Panc1 (cell line): ENCODE data around the gene NNT. TPM values are rescaled to one million over a fixed set of nuclear protein-coding genes. Genes with fewer than 3 reads are reported as not detected.
"Not testable (repeated sequence)": the region's sequence is repeated elsewhere in the genome, so short reads cannot be mapped to it uniquely, and the experiment has no call there.

Source experiments
- ATAC-seq: fragments of 200-7000 bp; cut with Tn5 transposase; 2 replicates; pipeline ENCODE4 v1.9.1; 2020; ENCODE audit warnings: mild to moderate bottlenecking, moderate library complexity
- BruUV-seq: library from RNA; stranded (reverse); fragments of 400-500 nt; replicated peaks from 2 replicates; lab custom pipeline; 2021; lab: Mats Ljungman, UMichigan
- CTCF ChIA-PET: fragments of 300-600 bp; sonication (Branson Sonifier 250); formaldehyde crosslinking; loops from one replicate; lab custom pipeline; 2022; ENCODE audit warnings: antibody characterized with exemption; lab: Charles Lee
- POLR2A ChIA-PET: fragments of 300-600 bp; sonication (Branson Sonifier 250); formaldehyde crosslinking; loops from one replicate; lab custom pipeline; 2022; ENCODE audit warnings: antibody characterized with exemption; lab: Charles Lee
- DNase-seq: peaks from one replicate; pipeline ENCODE4 v3.0.0-alpha.2; 2010; ENCODE audit warnings: low read depth, low spot score
- H3K27ac ChIP-seq: 2 replicates; pipeline ENCODE4 v1.5.1; 2011; ENCODE audit warnings: mild to moderate bottlenecking, low read length, inconsistent platforms
- H3K27me3 ChIP-seq: fragments of 200-500 bp; sonication (Bioruptor generic); 2 replicates; pipeline ENCODE4 v1.6.0; 2014; ENCODE audit warnings: low read length, inconsistent platforms; ENCODE audit not compliant: control insufficient read depth, insufficient read depth
- H3K36me3 ChIP-seq: fragments of 200-500 bp; sonication (Bioruptor generic); 2 replicates; pipeline ENCODE4 v1.5.1; 2014; ENCODE audit warnings: inconsistent platforms, mild to moderate bottlenecking, low read length, moderate library complexity; ENCODE audit not compliant: control insufficient read depth, insufficient read depth
- H3K4me1 ChIP-seq: 2 replicates; pipeline ENCODE4 v1.5.1; 2011; ENCODE audit warnings: inconsistent platforms, mild to moderate bottlenecking, low read length, moderate library complexity; ENCODE audit not compliant: control insufficient read depth, insufficient read depth
- H3K4me3 ChIP-seq, 2 experiments: 2 replicates each; pipeline ENCODE4 v1.5.1; 2011 to 2012; ENCODE audit warnings: low read depth in 2 of 2, low read length in 2 of 2, mild to moderate bottlenecking in 2 of 2, inconsistent platforms in 1 of 2, moderate library complexity in 1 of 2
- H3K9me3 ChIP-seq: fragments of 200-500 bp; sonication (Bioruptor generic); 2 replicates; pipeline ENCODE4 v1.5.1; 2014; ENCODE audit warnings: low read depth, mild to moderate bottlenecking, inconsistent platforms, low read length, moderate library complexity; ENCODE audit not compliant: control insufficient read depth, insufficient read depth
- CTCF ChIP-seq: fragments of 450-650 bp; IDR thresholded peaks from 2 replicates; pipeline ENCODE4 v1.5.1; 2017; ENCODE audit warnings: mild to moderate bottlenecking
- POLR2AphosphoS5 ChIP-seq: IDR thresholded peaks from 2 replicates; pipeline ENCODE4 v1.6.1; 2012; ENCODE audit warnings: mild to moderate bottlenecking, low read depth, low read length, moderate library complexity
- REST ChIP-seq, 2 experiments: IDR thresholded peaks; 2 replicates each; pipeline ENCODE4 v1.6.1; 2011 to 2012; ENCODE audit warnings: low read depth in 2 of 2, control low read depth in 1 of 2, low read length in 1 of 2, mild to moderate bottlenecking in 1 of 2, moderate library complexity in 1 of 2; ENCODE audit not compliant: insufficient read depth in 1 of 2
- SIN3A ChIP-seq: IDR thresholded peaks from 2 replicates; pipeline ENCODE4 v1.6.1; 2012; ENCODE audit warnings: low read depth, mild to moderate bottlenecking, low read length, moderate library complexity, borderline replicate concordance; ENCODE audit not compliant: insufficient read depth
- TCF7L2 ChIP-seq: IDR thresholded peaks from 2 replicates; pipeline ENCODE4 v1.6.1; 2011; ENCODE audit warnings: mild to moderate bottlenecking, low read depth, low read length, inconsistent platforms
- in situ Hi-C: cut with HindIII; loops from 2 replicates; pipeline ENCODE4 v1.10.0; 2016; ENCODE audit warnings: low sequenced_read_pairs, low pct_unique_long_range_greater_than_20kb
- intact Hi-C: fragments of 100-400 bp; cut with micrococcal nuclease; formaldehyde crosslinking; loops from one replicate; pipeline ENCODE4 v1.10.0; 2022; ENCODE audit not compliant: unreplicated experiment
- total RNA-seq: library from RNA; stranded (reverse); gene quantifications from one replicate; pipeline ENCODE4 v1.2.1, GENCODE V29; 2021; ENCODE audit not compliant: unreplicated experiment

Gene NNT
- total RNA-seq, 1 experiment from 2014 or later: 78.7 TPM

- in situ Hi-C loops: no loop called here
- Histone ChIP-seq H3K4me3 (no peak overlapping the region), H3K36me3 (no peaks in the 10 kb centered on the region; the same call in 1 of the 2 replicates), H3K27me3 (no peaks in the 10 kb centered on the region), H3K4me1 (no peaks in the 10 kb centered on the region), H3K9me3 (no peaks in the 10 kb centered on the region), H3K27ac (no peak overlapping the region)
- intact Hi-C loops: no loop called here
- CTCF ChIA-PET: no interaction called here
- no peak for TF ChIP-seq POLR2AphosphoS5
- no peak for TF ChIP-seq CTCF
- no peak for TF ChIP-seq SIN3A
- no peak for TF ChIP-seq REST (IDR thresholded peaks at IDR 0.05; ENCODE audit: insufficient read depth in 1 of 2, low read depth in 2 of 2, low read length in 1 of 2)
- no peak for TF ChIP-seq TCF7L2
- ATAC-seq: no peak
- POLR2A ChIA-PET: no interaction called here
- no TSS peak for BruUV-seq
- DNase-seq: no peak
Observed at GRCh38 chr5:43702815-43703214, 99.8 kb downstream of the NNT start.

GRCh38 chr5:43704243-43704642, 101.3 kb downstream of the NNT start:
- DNase-seq (no peak), ATAC-seq (no peak)
- Histone ChIP-seq H3K27me3 (no peaks in the 10 kb centered on the region), H3K27ac (no peak overlapping the region), H3K36me3 (no peaks in the 10 kb centered on the region; the same call in 1 of the 2 replicates), H3K9me3 (no peaks in the 10 kb centered on the region), H3K4me3 (no peak overlapping the region), H3K4me1 (no peaks in the 10 kb centered on the region)
- in situ Hi-C loops: no loop called here
- intact Hi-C loops: no loop called here
- CTCF ChIA-PET: no interaction called here
- TF ChIP-seq CTCF: no peak
- no peak for TF ChIP-seq SIN3A
- no peak for TF ChIP-seq TCF7L2
- no peak for TF ChIP-seq POLR2AphosphoS5
- TF ChIP-seq REST (IDR thresholded peaks at IDR 0.05; ENCODE audit: insufficient read depth in 1 of 2, low read depth in 2 of 2, low read length in 1 of 2): no peak
- POLR2A ChIA-PET: no interaction called here
- BruUV-seq: no TSS peak

GRCh38 chr5:43706576-43706975, 103.6 kb downstream of the NNT start:
- POLR2A ChIA-PET, DNase-seq, H3K27ac ChIP-seq, H3K4me1 ChIP-seq, H3K9me3 ChIP-seq, BruUV-seq, ATAC-seq, intact Hi-C loops, in situ Hi-C loops, CTCF ChIA-PET, H3K36me3 ChIP-seq, H3K4me3 ChIP-seq, H3K27me3 ChIP-seq: not testable (repeated sequence)
